Astrocyte (in vitro differentiated cells and primary cell): ENCODE data around the gene SLC16A10. TPM values are rescaled to one million over a fixed set of nuclear protein-coding genes. Genes with fewer than 3 reads are reported as not detected.

Experiments used
- DNase-seq: peaks from one replicate; pipeline ENCODE4 v3.0.0-alpha.2; 2010; ENCODE audit warnings: low read depth
- FAIRE-seq: peaks from 2 replicates; lab custom pipeline; 2011; peaks lifted over from hg19 to GRCh38; lab: Jason Lieb, UNC
- H2AFZ ChIP-seq: 2 replicates; pipeline ENCODE4 v1.6.0; 2012; ENCODE audit warnings: low read depth, low read length, inconsistent platforms
- H3K27ac ChIP-seq: 2 replicates; pipeline ENCODE4 v1.5.1; 2011; ENCODE audit warnings: low read depth, low read length, inconsistent platforms
- H3K27me3 ChIP-seq: 2 replicates; pipeline ENCODE4 v1.6.0; 2011; ENCODE audit warnings: low read length, inconsistent platforms; ENCODE audit not compliant: insufficient read depth
- H3K36me3 ChIP-seq: 2 replicates; pipeline ENCODE4 v1.5.1; 2011; ENCODE audit warnings: low read length, inconsistent platforms; ENCODE audit not compliant: insufficient read depth
- H3K4me1 ChIP-seq: 2 replicates; pipeline ENCODE4 v1.5.1; 2011; ENCODE audit warnings: low read length, inconsistent platforms; ENCODE audit not compliant: insufficient read depth
- H3K4me2 ChIP-seq: 2 replicates; pipeline ENCODE4 v1.6.0; 2012; ENCODE audit warnings: low read length, inconsistent platforms
- H3K4me3 ChIP-seq: 2 replicates; pipeline ENCODE4 v1.5.1; 2011; ENCODE audit warnings: low read depth, mild to moderate bottlenecking, low read length, inconsistent platforms; ENCODE audit not compliant: insufficient read depth
- H3K79me2 ChIP-seq: 2 replicates; pipeline ENCODE4 v1.6.0; 2012; ENCODE audit warnings: mild to moderate bottlenecking, low read length, inconsistent platforms; ENCODE audit not compliant: insufficient read depth
- H3K9ac ChIP-seq: 2 replicates; pipeline ENCODE4 v1.6.0; 2012; ENCODE audit warnings: mild to moderate bottlenecking, low read length, inconsistent platforms
- H3K9me3 ChIP-seq: 2 replicates; pipeline ENCODE4 v1.5.1; 2012; ENCODE audit warnings: low read depth, mild to moderate bottlenecking, low read length, inconsistent platforms; ENCODE audit not compliant: insufficient read depth
- H4K20me1 ChIP-seq: 2 replicates; pipeline ENCODE4 v1.6.0; 2012; ENCODE audit warnings: low read length, inconsistent platforms; ENCODE audit not compliant: insufficient read depth
- H3K27ac Mint-ChIP-seq: one replicate; pipeline ENCODE4 v1.8.0; 2021; ENCODE audit warnings: mild to moderate bottlenecking, mixed read lengths; ENCODE audit not compliant: unreplicated experiment
- H3K27me3 Mint-ChIP-seq: one replicate; pipeline ENCODE4 v1.8.0; 2021; ENCODE audit warnings: low read depth, mixed read lengths; ENCODE audit not compliant: unreplicated experiment
- H3K36me3 Mint-ChIP-seq: one replicate; pipeline ENCODE4 v1.8.0; 2021; ENCODE audit warnings: low read depth, mixed read lengths; ENCODE audit not compliant: unreplicated experiment
- H3K4me1 Mint-ChIP-seq: one replicate; pipeline ENCODE4 v1.8.0; 2021; ENCODE audit warnings: low read depth, mixed read lengths; ENCODE audit not compliant: unreplicated experiment
- H3K4me3 Mint-ChIP-seq: one replicate; pipeline ENCODE4 v1.8.0; 2021; ENCODE audit warnings: mild to moderate bottlenecking, moderate library complexity, mixed read lengths; ENCODE audit not compliant: unreplicated experiment
- H3K9me3 Mint-ChIP-seq: one replicate; pipeline ENCODE4 v1.8.0; 2021; ENCODE audit warnings: mild to moderate bottlenecking, mixed read lengths; ENCODE audit not compliant: unreplicated experiment
- CTCF ChIP-seq: IDR thresholded peaks from 2 replicates; pipeline ENCODE4 v1.5.1; 2011; ENCODE audit warnings: low read depth, mild to moderate bottlenecking, inconsistent platforms, low read length, moderate library complexity; ENCODE audit not compliant: insufficient read depth
- EZH2 ChIP-seq: IDR thresholded peaks from 2 replicates; pipeline ENCODE4 v1.6.1; 2012; ENCODE audit warnings: mild to moderate bottlenecking, low read length, inconsistent platforms; ENCODE audit not compliant: insufficient read depth
- total RNA-seq: library from RNA; stranded (reverse); gene quantifications from 2 replicates; pipeline ENCODE4 v1.2.1, GENCODE V29; 2021

Gene SLC16A10
- total RNA-seq, 1 donor from 2014 or later: 0.18 TPM

- no peaks in the 10 kb centered on the region for H3K27me3 ChIP-seq
- peaks cover 4% of the 10 kb centered on the region for H3K9me3 Mint-ChIP-seq
- H4K20me1 ChIP-seq: no peaks in the 10 kb centered on the region
- H3K27ac ChIP-seq: no peak overlapping the region
- H3K36me3 ChIP-seq: no peaks in the 10 kb centered on the region
- H3K79me2 ChIP-seq: no peaks in the 10 kb centered on the region
- H3K36me3 Mint-ChIP-seq: no peaks in the 10 kb centered on the region
- no peak overlapping the region for H3K9ac ChIP-seq
- no peak overlapping the region for H3K4me3 Mint-ChIP-seq
- H3K4me1 Mint-ChIP-seq: no peaks in the 10 kb centered on the region
- TF ChIP-seq EZH2 (no peak), CTCF (no peak)
- no peak for DNase-seq
- no peak overlapping the region for H3K27ac Mint-ChIP-seq
- FAIRE-seq: no peak
- no peaks in the 10 kb centered on the region for H3K4me1 ChIP-seq
- H3K4me3 ChIP-seq: no peak overlapping the region
- H3K4me2 ChIP-seq: no peak overlapping the region
- no peaks in the 10 kb centered on the region for H3K27me3 Mint-ChIP-seq
- no peaks in the 10 kb centered on the region for H3K9me3 ChIP-seq
- no peak overlapping the region for H2AFZ ChIP-seq
Measured at GRCh38 chr6:111157412-111157811, 70.1 kb downstream of the SLC16A10 start.

GRCh38 chr6:111159633-111160032 lies 72.3 kb downstream of the SLC16A10 start:
- H3K27me3 Mint-ChIP-seq: no peaks in the 10 kb centered on the region
- no peaks in the 10 kb centered on the region for H3K36me3 Mint-ChIP-seq
- Histone ChIP-seq H3K9ac (no peak overlapping the region), H4K20me1 (no peaks in the 10 kb centered on the region), H3K36me3 (no peaks in the 10 kb centered on the region), H3K79me2 (no peaks in the 10 kb centered on the region), H3K27me3 (no peaks in the 10 kb centered on the region), H2AFZ (no peak overlapping the region), H3K9me3 (no peaks in the 10 kb centered on the region), H3K4me1 (no peaks in the 10 kb centered on the region), H3K4me2 (no peak overlapping the region), H3K27ac (no peak overlapping the region), H3K4me3 (no peak overlapping the region)
- no peaks in the 10 kb centered on the region for H3K4me1 Mint-ChIP-seq
- no peak for DNase-seq
- H3K9me3 Mint-ChIP-seq: peaks cover 8% of the 10 kb centered on the region
- no peak overlapping the region for H3K4me3 Mint-ChIP-seq
- FAIRE-seq: no peak
- TF ChIP-seq EZH2: no peak
- TF ChIP-seq CTCF: no peak
- no peak overlapping the region for H3K27ac Mint-ChIP-seq

- FAIRE-seq: no peak
- peaks cover 8% of the 10 kb centered on the region for H3K9me3 Mint-ChIP-seq
- H3K27ac Mint-ChIP-seq: no peak overlapping the region
- H3K27me3 Mint-ChIP-seq: no peaks in the 10 kb centered on the region
- H3K36me3 Mint-ChIP-seq: no peaks in the 10 kb centered on the region
- Histone ChIP-seq H3K79me2 (no peaks in the 10 kb centered on the region), H3K36me3 (no peaks in the 10 kb centered on the region), H3K4me3 (no peak overlapping the region), H3K27ac (no peak overlapping the region), H2AFZ (no peak overlapping the region), H3K4me2 (no peak overlapping the region), H3K9ac (no peak overlapping the region), H4K20me1 (no peaks in the 10 kb centered on the region), H3K9me3 (no peaks in the 10 kb centered on the region), H3K4me1 (no peaks in the 10 kb centered on the region), H3K27me3 (no peaks in the 10 kb centered on the region)
- DNase-seq: no peak
- no peak overlapping the region for H3K4me3 Mint-ChIP-seq
- no peaks in the 10 kb centered on the region for H3K4me1 Mint-ChIP-seq
- TF ChIP-seq CTCF: no peak
- TF ChIP-seq EZH2: no peak
Measured at GRCh38 chr6:111161650-111162049, 74.3 kb downstream of the SLC16A10 start.
